Lung (tissue), 12 donors: Measurements from ENCODE around the gene ZNF778. TPM values are rescaled to one million over a fixed set of nuclear protein-coding genes. Genes with fewer than 3 reads are reported as not detected.

ENCODE experiments used
- ATAC-seq: fragments of 200-7000 bp; cut with Tn5 transposase; one replicate; pipeline ENCODE4 v1.9.1; 2020; ENCODE audit warnings: moderate number of reproducible peaks; ENCODE audit not compliant: insufficient read depth, low FRiP score
- DNase-seq, 3 donors: peaks; one replicate each; pipeline ENCODE4 v3.0.0-alpha.2; 2013 to 2017
- H3K27ac ChIP-seq, 2 donors: one replicate each; pipeline ENCODE4 v1.5.1; 2013; ENCODE audit warnings: mild to moderate bottlenecking in 2 of 2, moderate library complexity in 2 of 2, control low read depth in 1 of 2, inconsistent platforms in 1 of 2, low read depth in 1 of 2, low read length in 1 of 2
- H3K27me3 ChIP-seq, 3 donors: one replicate each; pipeline ENCODE4 v1.5.1; 2013; ENCODE audit warnings: low read length in 2 of 3; ENCODE audit not compliant: control insufficient read depth in 3 of 3, insufficient read depth in 3 of 3
- H3K36me3 ChIP-seq, 4 donors: one replicate each; pipeline ENCODE4 v1.5.1; 2013; ENCODE audit warnings: low read length in 4 of 4, mild to moderate bottlenecking in 1 of 4, moderate library complexity in 1 of 4; ENCODE audit not compliant: control insufficient read depth in 4 of 4, insufficient read depth in 4 of 4
- H3K4me1 ChIP-seq, 5 donors: one replicate each; pipeline ENCODE4 v1.5.1; 2013; ENCODE audit warnings: low read length in 5 of 5, mild to moderate bottlenecking in 2 of 5, moderate library complexity in 1 of 5; ENCODE audit not compliant: control insufficient read depth in 5 of 5, insufficient read depth in 5 of 5
- H3K4me3 ChIP-seq: one replicate; pipeline ENCODE4 v1.5.1; 2013; ENCODE audit warnings: mild to moderate bottlenecking, control low read depth, moderate library complexity
- H3K9ac ChIP-seq, 2 donors: one replicate each; pipeline ENCODE4 v1.5.1; 2013; ENCODE audit warnings: low read length in 2 of 2, control low read depth in 1 of 2; ENCODE audit not compliant: insufficient read depth in 1 of 2
- H3K9me3 ChIP-seq, 4 donors: one replicate each; pipeline ENCODE4 v1.5.1; 2013; ENCODE audit warnings: low read length in 3 of 4, mild to moderate bottlenecking in 1 of 4, moderate library complexity in 1 of 4; ENCODE audit not compliant: control insufficient read depth in 4 of 4, insufficient read depth in 3 of 4
- CTCF ChIP-seq: IDR thresholded peaks from 2 replicates; pipeline ENCODE4 v1.5.1; 2012; ENCODE audit warnings: mild to moderate bottlenecking; ENCODE audit errors: control extremely low read depth, extremely low read depth
- WGBS, 2 donors: extraction: QIAGEN DNeasy Blood & Tissue Kit; methylation state at CpG; one replicate each; pipeline ENCODE4 v1.1.7; 2013; 5-methylcytosine and 5-hydroxymethylcytosine counted together
- polyA plus RNA-seq, 2 donors: library from polyadenylated mRNA; stranded (reverse); fragments of 200-250 nt; gene quantifications; one replicate each; pipeline ENCODE4 v1.2.1, GENCODE V29; 2013
- total RNA-seq, 2 donors: library from RNA; depleted of rRNA in 1 of 2; stranded (reverse); fragments of >200 nt in 1 of 2; gene quantifications; one replicate each; pipeline ENCODE4 v1.2.1, GENCODE V29; 2014 to 2021
- donor health status: control.
- donor health status: control.
- donor health status: Bipolar disorder and iron deficiency.
- donor health status: healthy.
- donor health status: DM: yes; HTN: yes; CAD: no.

ZNF778 gene
- total and polyA plus RNA-seq, 4 donors: 2.4 to 13.9 (median 4.6) TPM

- Histone ChIP-seq H3K36me3 (peaks cover under 1 to 43% (median 23%) of the 10 kb centered on the region in 4 donors), H3K27me3 (no peaks in the 10 kb centered on the region), H3K4me1 (no peaks in the 10 kb centered on the region), H3K27ac (no peak overlapping the region), H3K9me3 (no peaks in the 10 kb centered on the region), H3K9ac (no peak overlapping the region), H3K4me3 (no peak overlapping the region)
- ATAC-seq (no peak), DNase-seq (no peak)
- 93 to 95% methylated on average over 17 to 19 of the region's 19 CpGs for WGBS, 2 donors
- no peak for TF ChIP-seq CTCF
These were observed 51.1 kb downstream of the ZNF778 start for GRCh38 chr16:89268585-89268984.

- WGBS, 2 donors: 88% methylated on average over 14 of the region's 14 CpGs
- H3K36me3 ChIP-seq: peaks cover 6 to 48% (median 23%) of the 10 kb centered on the region in 4 donors
These were observed 51.7 kb downstream of the ZNF778 start for GRCh38 chr16:89268987-89269735.

GRCh38 chr16:89269805-89270665 lies 52.5 kb downstream of the ZNF778 start:
- peaks cover 7 to 54% (median 21%) of the 10 kb centered on the region in 4 donors for H3K36me3 ChIP-seq
- H3K4me1 ChIP-seq: no peaks in the 10 kb centered on the region
- ATAC-seq (no peak), DNase-seq (no peak)
- no peak overlapping the region for H3K27ac ChIP-seq
- no peak overlapping the region for H3K4me3 ChIP-seq
- no peak for TF ChIP-seq CTCF
- no peaks in the 10 kb centered on the region for H3K27me3 ChIP-seq
- 96 to 97% methylated on average over 27 of the region's 27 CpGs for WGBS, 2 donors
- H3K9me3 ChIP-seq: no peaks in the 10 kb centered on the region
- no peak overlapping the region for H3K9ac ChIP-seq

More at GRCh38 chr16:89268987-89269735, 51.7 kb downstream of the ZNF778 start:
- DNase-seq: no peak
- H3K9ac ChIP-seq: no peak overlapping the region
- TF ChIP-seq CTCF: no peak
- H3K27ac ChIP-seq: no peak overlapping the region
- no peak for ATAC-seq
- H3K4me1 ChIP-seq: no peaks in the 10 kb centered on the region
- no peaks in the 10 kb centered on the region for H3K9me3 ChIP-seq
- H3K4me3 ChIP-seq: no peak overlapping the region
- H3K27me3 ChIP-seq: no peaks in the 10 kb centered on the region
